ENCODE results near the gene GPS2.

GRCh38 chr17:7363311-7363710, 48.2 kb upstream of the GPS2 start:
- TF ChIP-seq CTCF (conservative IDR thresholded peaks at IDR 0.05; ENCODE audit: low read depth, low read length) (no peak), EZH2 (IDR thresholded peaks at IDR 0.05; ENCODE audit: borderline replicate concordance, low read depth, low read length, poor library complexity, severe bottlenecking) (no peak)

Data from A673 (cell line).